ENCODE data around the gene OR4D9.
"Not testable (repeated sequence)": the region's sequence is repeated elsewhere in the genome, so short reads cannot be mapped to it uniquely, and the experiment has no call there.

Gene OR4D9

GRCh38 chr11:59510941-59511589 is at the start of gene OR4D9:
Gene OR4D9, plus strand, starts transcription at chr11:59511539. Its CDS starts 3,374 bp downstream, at chr11:59514913.
- DNase-seq (ENCODE audit: low read depth): no peak

DNA sequence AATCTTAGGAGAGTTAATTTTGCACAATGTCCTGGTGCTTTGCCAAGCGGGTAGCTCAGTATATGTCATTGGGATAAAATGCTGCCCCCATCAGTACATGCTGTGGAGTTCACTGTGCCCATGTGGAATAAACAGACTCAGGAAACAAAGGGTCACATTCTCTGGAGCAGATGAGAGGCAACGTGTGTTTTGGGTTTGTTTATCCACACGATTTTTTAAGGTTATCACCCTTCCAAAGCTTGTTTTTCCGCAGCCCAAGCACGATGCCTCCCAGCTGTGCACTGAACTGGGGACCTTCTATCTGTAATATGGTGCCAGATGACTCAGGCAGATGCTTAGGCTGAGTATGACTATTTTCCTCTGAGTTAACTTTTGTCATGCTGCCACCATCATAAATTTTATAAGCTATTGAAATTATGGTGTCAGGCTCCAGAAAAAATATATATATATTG is 48.1 kb upstream of the OR4D9 start:
- no peak for DNase-seq (ENCODE audit: low read depth)

GRCh38 chr11:59473015-59473414 is 38.3 kb upstream of the OR4D9 start, which contains the start of gene OR4D10:
Gene OR4D10, plus strand, starts transcription at chr11:59473315. Its CDS starts 4,115 bp downstream, at chr11:59477430.
- DNase-seq (ENCODE audit: low read depth): no peak

GRCh38 chr11:59475176-59475575 is 36.2 kb upstream of the OR4D9 start:
- no peak for DNase-seq (ENCODE audit: low read depth)

DNA sequence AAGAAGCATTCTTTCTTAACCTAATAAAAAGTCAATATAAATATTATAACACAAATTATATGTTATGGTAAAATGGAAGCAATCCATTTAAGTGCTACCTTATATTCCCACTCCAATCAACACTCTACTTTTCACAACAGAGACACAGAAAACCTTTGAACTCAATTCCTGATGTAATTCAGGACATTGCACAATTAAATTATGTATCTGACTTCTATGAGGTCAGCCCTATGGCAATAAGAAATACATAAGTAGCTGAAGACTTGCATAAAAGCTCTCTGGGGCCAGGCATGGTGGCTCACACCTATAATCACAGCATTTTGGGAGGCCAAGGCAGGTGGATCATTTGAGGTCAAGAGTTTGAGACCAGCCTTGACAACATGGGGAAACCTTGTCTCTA is 31.4 kb upstream of the OR4D9 start:
- DNase-seq (ENCODE audit: low read depth): no peak

DNA sequence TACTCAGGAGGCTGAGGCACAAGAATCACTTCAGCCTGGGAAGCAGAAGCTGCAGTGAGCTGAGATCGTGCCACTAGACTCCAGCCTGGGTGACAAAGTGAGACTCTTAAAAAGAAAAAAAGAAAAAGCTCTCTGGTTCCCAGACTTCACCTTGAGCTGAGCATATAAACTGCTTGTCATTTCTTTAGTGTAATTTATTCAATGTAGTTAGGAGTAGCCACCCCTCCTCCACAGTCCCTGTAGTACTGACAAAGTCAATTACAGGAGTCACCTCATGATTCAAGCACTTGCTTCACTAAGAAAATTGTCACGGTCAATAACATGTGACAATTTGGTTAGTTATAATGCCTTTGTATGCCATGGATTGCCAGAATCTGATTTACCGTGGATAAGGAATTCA is 31.0 kb upstream of the OR4D9 start:
- no peak for DNase-seq (ENCODE audit: low read depth)

DNA sequence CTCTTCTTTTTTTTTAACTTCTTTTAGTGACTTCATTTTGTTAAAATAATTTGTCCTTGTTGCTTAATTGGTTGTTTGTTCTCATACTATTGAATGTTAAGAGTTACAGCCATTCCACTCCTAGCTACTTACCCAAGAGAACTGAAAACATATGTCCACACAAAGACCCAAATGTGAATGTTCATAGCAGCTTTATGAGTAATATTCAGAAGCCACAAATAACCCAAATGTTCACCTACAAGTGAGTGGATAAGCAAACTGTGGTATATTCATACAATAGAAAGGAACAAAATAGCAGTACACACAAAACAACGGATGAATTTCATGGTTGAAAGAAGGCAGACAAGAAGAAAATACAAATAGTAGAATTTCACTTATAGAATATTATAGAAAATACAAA is 9.4 kb upstream of the OR4D9 start:
- DNase-seq (ENCODE audit: low read depth): no peak

GRCh38 chr11:59503276-59503675 is 8.1 kb upstream of the OR4D9 start, which contains the start of gene OR4D11:
Gene OR4D11, plus strand, starts transcription at chr11:59503576. Its CDS starts 0 bp downstream, at chr11:59503576.
- no peak for DNase-seq (ENCODE audit: low read depth)

- DNase-seq (ENCODE audit: low read depth): no peak
These were observed 336 bp downstream of the OR4D9 start for GRCh38 chr11:59511675-59512074.

DNA sequence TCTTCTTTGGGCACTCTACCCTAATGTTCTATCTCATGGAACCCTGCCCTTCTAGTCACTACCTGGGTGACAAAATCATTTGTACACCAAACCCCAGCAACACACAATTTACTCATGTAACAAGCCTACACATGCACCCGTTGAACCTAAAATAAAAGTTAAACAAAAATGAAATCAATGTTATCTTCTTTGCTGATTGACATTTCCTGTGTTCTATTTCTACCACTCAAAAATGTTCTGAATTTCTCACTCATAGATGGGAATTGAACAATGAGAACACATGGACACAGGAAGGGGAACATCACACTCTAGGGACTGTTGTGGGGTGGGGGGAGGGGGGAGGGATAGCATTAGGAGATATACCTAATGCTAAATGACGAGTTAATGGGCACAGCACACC is 8.8 kb downstream of the OR4D9 start:
- DNase-seq (ENCODE audit: low read depth): not testable (repeated sequence)

GRCh38 chr11:59520741-59521140 is 9.4 kb downstream of the OR4D9 start:
- DNase-seq (ENCODE audit: low read depth): no peak

GRCh38 chr11:59523541-59523940 is 12.2 kb downstream of the OR4D9 start:
- DNase-seq (ENCODE audit: low read depth): no peak

DNA sequence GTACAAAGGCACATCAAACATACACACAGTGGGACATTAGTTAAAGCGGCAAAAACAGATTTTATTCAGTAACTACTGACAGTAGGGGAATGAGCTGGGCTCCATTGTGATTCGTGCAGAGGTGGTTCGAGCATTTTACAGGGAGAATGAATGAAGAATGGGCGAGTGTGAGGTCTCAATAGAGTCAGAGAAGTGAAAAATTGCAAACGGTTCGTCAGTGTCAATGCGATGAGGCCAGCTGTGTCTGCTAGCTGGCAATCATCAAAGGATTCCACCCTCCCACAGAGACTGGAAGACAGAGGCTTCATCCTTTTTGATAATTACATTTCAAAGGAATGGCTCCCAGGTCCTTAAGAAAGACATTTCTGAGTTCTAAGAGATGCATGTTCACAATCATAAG is 17.4 kb downstream of the OR4D9 start:
- no peak for DNase-seq (ENCODE audit: low read depth)

DNA sequence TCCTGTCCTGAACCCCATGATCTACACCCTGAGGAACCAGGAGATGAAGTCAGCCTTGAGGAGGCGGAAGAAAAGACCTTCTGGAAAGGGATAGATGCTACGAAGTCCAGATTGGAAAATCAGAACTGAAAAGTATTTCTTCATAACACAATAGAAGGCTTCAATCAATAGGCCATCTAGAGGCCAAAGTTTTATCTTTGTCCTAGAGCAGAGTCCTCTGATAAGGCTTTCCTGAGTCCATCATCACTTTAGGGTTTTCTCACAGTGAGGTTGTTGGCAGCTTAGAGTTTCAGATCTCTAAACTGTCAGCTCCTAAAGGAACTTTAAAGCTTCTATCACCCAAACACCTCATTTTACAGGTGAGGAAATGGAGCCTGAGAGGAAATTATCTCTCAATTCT is 21.3 kb downstream of the OR4D9 start:
- DNase-seq (ENCODE audit: low read depth): no peak

DNA sequence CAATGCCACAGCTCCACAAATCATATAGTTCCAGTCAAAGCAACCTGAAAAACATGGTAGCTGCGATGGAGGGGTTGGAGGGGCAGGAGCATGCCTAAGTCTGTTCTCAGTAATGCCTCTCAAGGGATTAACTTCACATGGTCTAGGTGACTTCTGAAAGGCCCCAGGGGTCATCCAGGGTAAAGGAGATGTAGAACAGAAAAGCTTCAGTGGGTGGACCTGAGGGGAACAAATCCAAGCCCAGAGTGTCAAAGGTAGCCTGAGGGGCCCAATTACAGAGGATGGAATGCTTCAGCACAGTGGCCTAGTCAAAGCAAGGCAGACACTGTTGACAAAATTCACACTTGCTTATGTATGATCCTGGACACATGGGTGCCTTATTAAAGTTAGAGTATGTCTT is 23.3 kb downstream of the OR4D9 start:
- no peak for DNase-seq (ENCODE audit: low read depth)

GRCh38 chr11:59542142-59542810 is 30.9 kb downstream of the OR4D9 start:
- no peak for DNase-seq (ENCODE audit: low read depth)

GRCh38 chr11:59543713-59544112 is 32.4 kb downstream of the OR4D9 start:
- DNase-seq (ENCODE audit: low read depth): not testable (repeated sequence)

DNA sequence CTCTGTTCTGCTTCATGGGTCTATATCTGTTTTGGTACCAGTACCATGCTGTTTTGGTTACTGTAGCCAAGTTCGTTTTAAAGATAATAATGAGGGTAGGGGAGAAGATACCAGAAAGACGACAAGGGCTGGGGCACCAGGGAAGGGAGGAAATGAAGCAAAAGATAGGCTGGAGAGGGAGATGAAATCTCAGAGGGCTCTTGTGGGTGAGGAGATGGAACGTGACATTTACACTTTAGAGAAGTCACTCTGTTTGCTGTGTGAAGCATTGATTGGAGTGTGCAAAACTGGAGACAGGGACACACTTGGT is 33.5 kb downstream of the OR4D9 start:
- DNase-seq (ENCODE audit: low read depth): no peak

- DNase-seq (ENCODE audit: low read depth): no peak
These were observed 34.1 kb downstream of the OR4D9 start for GRCh38 chr11:59545179-59546020.

DNA sequence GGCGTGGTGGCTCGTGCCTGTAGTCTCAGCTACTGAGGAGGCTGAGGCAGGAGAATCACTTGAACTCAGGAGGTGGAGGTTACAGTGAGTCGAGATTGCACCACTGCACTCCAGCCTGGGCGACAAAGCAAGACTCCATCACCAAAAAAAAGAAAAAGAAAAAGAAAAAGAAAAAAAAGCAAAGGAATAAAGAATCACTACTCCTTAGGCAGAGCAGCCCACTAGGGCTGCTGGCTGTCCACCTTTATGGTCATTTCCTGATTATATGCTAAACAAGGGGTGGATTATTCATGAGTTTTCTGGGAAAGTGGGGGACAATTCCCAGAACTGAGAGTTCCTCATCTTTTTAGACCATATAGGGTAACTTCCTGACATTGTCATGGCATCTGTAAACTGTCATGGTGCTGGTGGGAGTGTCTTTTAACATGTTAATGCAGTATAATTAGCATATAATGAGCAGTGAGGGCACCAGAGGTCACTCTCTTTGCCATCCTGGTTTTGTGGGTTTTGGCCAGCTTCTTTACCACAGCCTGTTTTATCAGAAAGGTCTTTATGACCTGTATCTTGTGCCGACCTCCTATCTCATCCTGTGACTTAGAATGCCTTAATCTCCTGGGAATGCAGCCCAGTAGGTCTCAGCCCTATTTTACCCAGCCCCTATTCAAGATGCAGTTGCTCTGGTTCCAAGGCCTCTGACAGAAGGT is 36.4 kb downstream of the OR4D9 start:
- DNase-seq (ENCODE audit: low read depth): not testable (repeated sequence)

GRCh38 chr11:59548309-59548656 is 36.9 kb downstream of the OR4D9 start:
- no peak for DNase-seq (ENCODE audit: low read depth)

- DNase-seq (ENCODE audit: low read depth): peak; percentile 89
These were observed 39.1 kb downstream of the OR4D9 start for GRCh38 chr11:59550368-59550841.
